MM.1S (cell line): ENCODE measurements around the gene DYRK4.

Experiments used
- CTCF ChIP-seq: fragments of 300-600 bp; sonication (generic); IDR thresholded peaks from 2 replicates; pipeline ENCODE4 v1.5.1; 2016; ENCODE audit warnings: antibody characterized with exemption, low read length, mixed read lengths
- EZH2 ChIP-seq: fragments of 300-600 bp; sonication (generic); optimal IDR thresholded peaks from 2 replicates; pipeline ENCODE3; 2017; ENCODE audit warnings: low read depth, mild to moderate bottlenecking, antibody characterized with exemption, low read length, mixed read lengths
- EZH2phosphoT487 ChIP-seq: fragments of 300-600 bp; sonication (generic); IDR thresholded peaks from 2 replicates; pipeline ENCODE4 v1.6.1; 2018; ENCODE audit warnings: antibody characterized with exemption, low read length

GRCh38 chr12:4643747-4644146, 81.7 kb downstream of the DYRK4 start:
- TF ChIP-seq CTCF (no peak), EZH2 (no peak), EZH2phosphoT487 (no peak)
